Calu3 (cell line): ENCODE results near the gene SLCO3A1. TPM values are rescaled to one million over a fixed set of nuclear protein-coding genes. Genes with fewer than 3 reads are reported as not detected.

Experiments used
- BruUV-seq: library from RNA; stranded (reverse); fragments of 400-500 nt; replicated peaks from 2 replicates; lab custom pipeline; 2021; lab: Mats Ljungman, UMichigan
- CTCF ChIA-PET: fragments of 300-600 bp; sonication (Branson Sonifier 250); formaldehyde crosslinking; loops from one replicate; lab custom pipeline; 2022; ENCODE audit warnings: antibody characterized with exemption; lab: Charles Lee
- DNase-seq: peaks from one replicate; pipeline ENCODE4 v3.0.0; 2022
- H3K27ac Mint-ChIP-seq: one replicate; pipeline ENCODE4 v1.8.0; 2022; ENCODE audit warnings: mixed read lengths; ENCODE audit not compliant: unreplicated experiment
- H3K27me3 Mint-ChIP-seq: one replicate; pipeline ENCODE4 v1.8.0; 2022; ENCODE audit warnings: mixed read lengths; ENCODE audit not compliant: unreplicated experiment
- H3K36me3 Mint-ChIP-seq: one replicate; pipeline ENCODE4 v1.8.0; 2022; ENCODE audit warnings: mild to moderate bottlenecking, moderate library complexity, mixed read lengths; ENCODE audit not compliant: insufficient read depth, unreplicated experiment
- H3K4me1 Mint-ChIP-seq: one replicate; pipeline ENCODE4 v1.8.0; 2022; ENCODE audit warnings: mild to moderate bottlenecking, low read depth, mixed read lengths; ENCODE audit not compliant: unreplicated experiment
- H3K4me3 Mint-ChIP-seq: one replicate; pipeline ENCODE4 v1.8.0; 2022; ENCODE audit warnings: mild to moderate bottlenecking, low read depth, moderate library complexity, mixed read lengths; ENCODE audit not compliant: unreplicated experiment
- H3K9me3 Mint-ChIP-seq: one replicate; pipeline ENCODE4 v1.8.0; 2022; ENCODE audit warnings: low read depth, mixed read lengths; ENCODE audit not compliant: unreplicated experiment
- CTCF ChIP-seq: fragments of 200-600 bp; IDR thresholded peaks from one replicate; pipeline ENCODE4 v1.8.0; 2022; ENCODE audit warnings: antibody characterized with exemption; ENCODE audit not compliant: unreplicated experiment
- intact Hi-C: fragments of 100-400 bp; cut with micrococcal nuclease; formaldehyde crosslinking; loops from one replicate; pipeline ENCODE4 v1.10.0; 2022; ENCODE audit not compliant: unreplicated experiment
- total RNA-seq: library from RNA; stranded (reverse); gene quantifications from 2 replicates; pipeline ENCODE4 v1.2.3, GENCODE V29; 2022

The SLCO3A1 gene
- total RNA-seq, 1 experiment from 2014 or later = 65.9 TPM

GRCh38 chr15:92164327-92165000 lies 311.0 kb downstream of the SLCO3A1 start:
- CTCF ChIA-PET = interaction anchor here (0.6 to 1.0 kb wide), 2 partner anchors 67 to 137 kb away, joined by 3 read pairs; no protein-coding TSS in a partner anchor
- peak; percentile 24 for DNase-seq
- TF ChIP-seq CTCF = no peak
- Mint-ChIP-seq H3K4me1 (peaks cover 34% of the 10 kb centered on the region), H3K36me3 (peaks cover 5% of the 10 kb centered on the region), H3K27me3 (no peaks in the 10 kb centered on the region), H3K9me3 (no peaks in the 10 kb centered on the region), H3K4me3 (peak overlapping the region; percentile 40), H3K27ac (peak overlapping the region; percentile 77)
- intact Hi-C loops = loop anchor here (5.0 kb wide), 1 partner anchor 67 kb away; no protein-coding TSS in a partner anchor
- BruUV-seq = no TSS peak

DNA sequence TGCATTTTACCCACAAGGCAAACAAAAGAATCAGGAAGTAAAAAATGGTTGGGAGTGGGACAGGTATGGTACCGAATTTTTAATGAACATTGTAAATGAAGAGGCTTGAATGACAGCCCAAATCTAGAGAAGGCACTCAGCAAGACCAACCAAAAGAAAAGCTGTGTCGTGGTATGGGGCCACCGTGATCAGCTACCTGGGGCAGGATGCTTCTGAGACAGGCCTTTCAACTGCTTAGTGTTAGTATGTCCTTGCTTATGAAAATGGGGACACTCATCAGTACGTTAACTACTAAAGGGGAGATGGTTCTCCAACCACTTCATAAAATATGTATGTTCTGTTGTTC lies 311.5 kb downstream of the SLCO3A1 start:
- no peak for TF ChIP-seq CTCF
- Mint-ChIP-seq H3K27me3 (no peaks in the 10 kb centered on the region), H3K9me3 (no peaks in the 10 kb centered on the region), H3K27ac (peak overlapping the region; percentile 77), H3K4me3 (peak overlapping the region; percentile 40), H3K4me1 (peaks cover 34% of the 10 kb centered on the region), H3K36me3 (peaks cover 5% of the 10 kb centered on the region)
- CTCF ChIA-PET = interaction anchor here (1.0 kb wide), 1 partner anchor 68 kb away, joined by 3 read pairs; no protein-coding TSS in a partner anchor
- intact Hi-C loops = no loop called here
- BruUV-seq = no TSS peak
- peak; percentile 17 for DNase-seq

DNA sequence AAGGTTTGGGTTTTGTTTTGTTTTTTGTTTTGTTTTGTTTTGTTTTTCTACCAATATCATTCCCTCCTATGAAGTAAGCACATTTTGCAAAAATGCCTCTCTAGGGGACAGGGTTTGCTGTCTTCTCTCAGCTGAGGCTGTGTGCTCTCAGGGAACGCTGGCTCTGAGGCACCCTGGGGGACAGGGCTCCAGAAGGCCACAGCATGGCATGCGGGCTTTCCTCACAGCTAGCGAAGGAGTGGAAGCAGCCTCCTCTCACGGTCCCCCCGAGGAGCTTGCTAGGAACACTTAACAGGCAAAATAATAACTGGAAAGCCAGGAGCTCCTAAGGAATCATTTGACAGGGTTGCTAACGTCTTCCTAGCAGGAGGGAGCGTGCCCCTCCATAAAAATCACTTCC lies 312.5 kb downstream of the SLCO3A1 start:
- no peak overlapping the region for H3K4me3 Mint-ChIP-seq
- CTCF ChIA-PET = no interaction called here
- H3K27ac Mint-ChIP-seq = no peak overlapping the region
- TF ChIP-seq CTCF = no peak
- DNase-seq = no peak
- H3K4me1 Mint-ChIP-seq = peaks cover 23% of the 10 kb centered on the region
- intact Hi-C loops = no loop called here
- H3K9me3 Mint-ChIP-seq = no peaks in the 10 kb centered on the region
- BruUV-seq = no TSS peak
- H3K27me3 Mint-ChIP-seq = no peaks in the 10 kb centered on the region
- H3K36me3 Mint-ChIP-seq = peaks cover 5% of the 10 kb centered on the region

DNA sequence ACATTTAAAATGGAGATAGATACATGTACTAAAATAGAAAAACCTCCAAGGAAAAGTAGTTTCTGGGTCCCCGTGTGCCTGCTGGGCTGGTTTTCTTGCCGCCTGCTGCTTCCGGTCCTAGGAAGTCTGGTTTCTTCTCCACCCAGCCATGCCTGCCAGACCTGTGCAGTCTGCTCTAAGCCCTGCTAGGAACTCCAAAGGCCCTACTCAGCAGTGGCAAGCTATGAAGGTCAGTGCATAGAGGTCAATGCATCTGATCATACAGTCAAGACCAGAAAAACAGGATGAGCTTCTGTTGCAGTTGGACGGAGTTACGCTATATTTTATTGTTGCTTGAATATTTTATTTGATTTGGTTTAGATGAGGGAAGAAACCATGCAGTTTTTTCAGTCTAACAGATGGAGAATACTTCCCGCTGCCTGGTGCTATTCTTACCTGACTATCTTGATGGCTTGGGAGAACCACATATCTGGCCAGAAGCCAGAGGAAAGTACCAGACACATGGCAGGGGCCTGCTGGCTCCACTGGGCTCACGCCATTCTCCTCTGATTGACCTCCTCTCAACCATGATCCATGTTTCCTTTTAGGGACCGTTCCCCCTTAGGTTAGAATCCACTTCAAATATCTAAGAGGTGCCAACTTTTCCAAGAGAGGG lies 313.4 kb downstream of the SLCO3A1 start:
- Mint-ChIP-seq H3K27me3 (no peaks in the 10 kb centered on the region), H3K36me3 (peaks cover 5% of the 10 kb centered on the region), H3K9me3 (no peaks in the 10 kb centered on the region), H3K4me3 (no peak overlapping the region), H3K27ac (no peak overlapping the region), H3K4me1 (peaks cover 18% of the 10 kb centered on the region)
- intact Hi-C loops = no loop called here
- TF ChIP-seq CTCF = no peak
- DNase-seq = no peak
- CTCF ChIA-PET = no interaction called here
- no TSS peak for BruUV-seq
